H9 (cell line): Measurements from ENCODE around the gene TOGARAM1. TPM values are rescaled to one million over a fixed set of nuclear protein-coding genes. Genes with fewer than 3 reads are reported as not detected.

Experiments used
- DNase-seq: peaks from one replicate; pipeline ENCODE4 v3.0.0-alpha.2; 2017
- H2AFZ ChIP-seq: one replicate; pipeline ENCODE4 v1.6.1; 2013; ENCODE audit warnings: mild to moderate bottlenecking, low read length, control low read depth, moderate library complexity
- H2AK5ac ChIP-seq: 2 replicates; pipeline ENCODE4 v1.6.1; 2013; ENCODE audit warnings: low read length, control low read depth, mixed read lengths; ENCODE audit not compliant: insufficient read length
- H2BK120ac ChIP-seq: one replicate; pipeline ENCODE4 v1.6.1; 2013; ENCODE audit warnings: low read depth, mild to moderate bottlenecking, low read length, control low read depth, inconsistent platforms; ENCODE audit not compliant: poor library complexity, severe bottlenecking
- H2BK12ac ChIP-seq: 2 replicates; pipeline ENCODE4 v1.6.1; 2013; ENCODE audit warnings: low read length, control low read depth, mixed read lengths, low read depth; ENCODE audit not compliant: insufficient read length
- H2BK15ac ChIP-seq: 2 replicates; pipeline ENCODE4 v1.6.1; 2013; ENCODE audit warnings: low read depth, low read length, control low read depth
- H2BK20ac ChIP-seq: one replicate; pipeline ENCODE4 v1.6.1; 2013; ENCODE audit warnings: low read depth, mild to moderate bottlenecking, low read length, control low read depth, inconsistent platforms; ENCODE audit not compliant: poor library complexity, severe bottlenecking
- H2BK5ac ChIP-seq: 2 replicates; pipeline ENCODE4 v1.6.1; 2013; ENCODE audit warnings: low read length, control low read depth, mixed read lengths; ENCODE audit not compliant: insufficient read length
- H3K14ac ChIP-seq: 2 replicates; pipeline ENCODE4 v1.6.1; 2013; ENCODE audit warnings: low read length, control low read depth; ENCODE audit not compliant: insufficient read depth
- H3K18ac ChIP-seq: 2 replicates; pipeline ENCODE4 v1.6.1; 2013; ENCODE audit warnings: low read depth, mild to moderate bottlenecking, mixed read lengths, low read length, control low read depth; ENCODE audit not compliant: insufficient read length
- H3K23ac ChIP-seq: 2 replicates; pipeline ENCODE4 v1.6.1; 2013; ENCODE audit warnings: low read length, control low read depth, mixed read lengths, low read depth; ENCODE audit not compliant: insufficient read length
- H3K23me2 ChIP-seq: 2 replicates; pipeline ENCODE4 v1.6.1; 2013; ENCODE audit warnings: low read depth, mild to moderate bottlenecking, mixed read lengths, low read length, control low read depth; ENCODE audit not compliant: insufficient read length, poor library complexity, severe bottlenecking
- H3K27ac ChIP-seq: 2 replicates; pipeline ENCODE4 v1.5.1; 2013; ENCODE audit warnings: low read length, control low read depth, mixed read lengths, low read depth; ENCODE audit not compliant: insufficient read length
- H3K27me3 ChIP-seq: 2 replicates; pipeline ENCODE4 v1.6.1; 2013; ENCODE audit warnings: low read length, control low read depth, inconsistent platforms; ENCODE audit not compliant: insufficient read depth
- H3K4ac ChIP-seq: 2 replicates; pipeline ENCODE4 v1.6.1; 2013; ENCODE audit warnings: low read depth, mild to moderate bottlenecking, control low read depth, inconsistent platforms, low read length, moderate library complexity
- H3K4me1 ChIP-seq: 2 replicates; pipeline ENCODE4 v1.6.1; 2013; ENCODE audit warnings: low read length, control low read depth, inconsistent platforms; ENCODE audit not compliant: insufficient read depth
- H3K4me2 ChIP-seq: 2 replicates; pipeline ENCODE4 v1.6.1; 2013; ENCODE audit warnings: low read length, control low read depth, mixed read lengths; ENCODE audit not compliant: insufficient read length, insufficient read depth
- H3K56ac ChIP-seq: 2 replicates; pipeline ENCODE4 v1.6.1; 2013; ENCODE audit warnings: low read depth, mild to moderate bottlenecking, mixed read lengths, low read length, control low read depth; ENCODE audit not compliant: insufficient read length
- H3K79me1 ChIP-seq: 2 replicates; pipeline ENCODE4 v1.6.1; 2013; ENCODE audit warnings: low read depth, mild to moderate bottlenecking, moderate library complexity, low read length, control low read depth, inconsistent platforms; ENCODE audit not compliant: insufficient read depth, poor library complexity, severe bottlenecking
- H3K79me2 ChIP-seq: 2 replicates; pipeline ENCODE4 v1.6.1; 2013; ENCODE audit warnings: low read length, control low read depth, inconsistent platforms; ENCODE audit not compliant: insufficient read depth
- H3K9ac ChIP-seq: 2 replicates; pipeline ENCODE4 v1.6.1; 2013; ENCODE audit warnings: low read length, control low read depth, mixed read lengths; ENCODE audit not compliant: insufficient read length; ENCODE audit errors: extremely low read depth
- H3K9me3 ChIP-seq: one replicate; pipeline ENCODE4 v1.6.1; 2013; ENCODE audit warnings: low read depth, low read length, inconsistent platforms; ENCODE audit not compliant: control insufficient read depth
- H3T11ph ChIP-seq: one replicate; pipeline ENCODE4 v1.6.1; 2013; ENCODE audit warnings: mild to moderate bottlenecking, low read length, control low read depth, inconsistent platforms
- H4K20me1 ChIP-seq: one replicate; pipeline ENCODE4 v1.6.1; 2013; ENCODE audit not compliant: control insufficient read depth, insufficient read length, insufficient read depth
- H4K5ac ChIP-seq: 2 replicates; pipeline ENCODE4 v1.6.1; 2013; ENCODE audit warnings: low read depth, mild to moderate bottlenecking, mixed read lengths, low read length, control low read depth; ENCODE audit not compliant: insufficient read length
- H4K8ac ChIP-seq: replicated peaks from 2 replicates; pipeline ENCODE4 v1.6.1; 2013; ENCODE audit warnings: low read length, control low read depth, mixed read lengths, low read depth; ENCODE audit not compliant: insufficient read length
- H4K91ac ChIP-seq: 2 replicates; pipeline ENCODE4 v1.6.1; 2013; ENCODE audit warnings: low read depth, mild to moderate bottlenecking, moderate library complexity, mixed read lengths, low read length, control low read depth; ENCODE audit not compliant: insufficient read length
- H3K27ac Mint-ChIP-seq, 3 experiments: 2 replicates in 2 of 3; 3 replicates in 1 of 3; pipeline ENCODE4 v1.8.0; 2020 to 2021; ENCODE audit warnings: mixed read lengths in 3 of 3, mild to moderate bottlenecking in 1 of 3, moderate library complexity in 1 of 3
- H3K27me3 Mint-ChIP-seq: 2 replicates; pipeline ENCODE4 v1.8.0; 2021; ENCODE audit warnings: low read depth, mild to moderate bottlenecking, moderate library complexity, mixed read lengths
- H3K36me3 Mint-ChIP-seq, 3 experiments: 2 replicates in 2 of 3; 3 replicates in 1 of 3; pipeline ENCODE4 v1.8.0; 2020 to 2021; ENCODE audit warnings: low read depth in 3 of 3, mixed read lengths in 3 of 3; ENCODE audit not compliant: insufficient read depth in 1 of 3
- H3K4me1 Mint-ChIP-seq, 2 experiments: 2 replicates each; pipeline ENCODE4 v1.8.0; 2020; ENCODE audit warnings: mixed read lengths in 2 of 2
- H3K4me3 Mint-ChIP-seq, 2 experiments: 2 replicates in 1 of 2; 3 replicates in 1 of 2; pipeline ENCODE4 v1.8.0; 2020 to 2021; ENCODE audit warnings: mild to moderate bottlenecking in 2 of 2, mixed read lengths in 2 of 2, moderate library complexity in 1 of 2
- H3K9me3 Mint-ChIP-seq, 2 experiments: 2 replicates in 1 of 2; 3 replicates in 1 of 2; pipeline ENCODE4 v1.8.0; 2020; ENCODE audit warnings: mild to moderate bottlenecking in 2 of 2, mixed read lengths in 2 of 2, moderate library complexity in 1 of 2
- WGBS: extraction: QIAGEN DNeasy Blood & Tissue Kit; methylation state at CpG from one replicate; pipeline ENCODE4 v1.1.7; 2013; ENCODE audit warnings: missing lambda C conversion rate, low lambda C conversion rate, mixed read lengths; ENCODE audit not compliant: insufficient read length; ENCODE audit errors: extremely low coverage; 5-methylcytosine and 5-hydroxymethylcytosine counted together
- total RNA-seq: library from RNA; stranded (reverse); gene quantifications from 2 replicates; pipeline ENCODE4 v1.2.1, GENCODE V29; 2021
- TF ChIP-seq, protein P1 (sequence below): fragments of 200-600 bp; sonication (generic); conservative IDR thresholded peaks from 3 replicates; pipeline ENCODE4 v1.8.0; 2021; ENCODE audit warnings: antibody characterized with exemption, mild to moderate bottlenecking

TOGARAM1 gene
- total RNA-seq, 1 experiment from 2014 or later = 11.4 TPM

GRCh38 chr14:45095143-45095542 is 133.2 kb downstream of the TOGARAM1 start:
- H3K56ac ChIP-seq = no peak overlapping the region
- TF ChIP-seq, protein P1, sequence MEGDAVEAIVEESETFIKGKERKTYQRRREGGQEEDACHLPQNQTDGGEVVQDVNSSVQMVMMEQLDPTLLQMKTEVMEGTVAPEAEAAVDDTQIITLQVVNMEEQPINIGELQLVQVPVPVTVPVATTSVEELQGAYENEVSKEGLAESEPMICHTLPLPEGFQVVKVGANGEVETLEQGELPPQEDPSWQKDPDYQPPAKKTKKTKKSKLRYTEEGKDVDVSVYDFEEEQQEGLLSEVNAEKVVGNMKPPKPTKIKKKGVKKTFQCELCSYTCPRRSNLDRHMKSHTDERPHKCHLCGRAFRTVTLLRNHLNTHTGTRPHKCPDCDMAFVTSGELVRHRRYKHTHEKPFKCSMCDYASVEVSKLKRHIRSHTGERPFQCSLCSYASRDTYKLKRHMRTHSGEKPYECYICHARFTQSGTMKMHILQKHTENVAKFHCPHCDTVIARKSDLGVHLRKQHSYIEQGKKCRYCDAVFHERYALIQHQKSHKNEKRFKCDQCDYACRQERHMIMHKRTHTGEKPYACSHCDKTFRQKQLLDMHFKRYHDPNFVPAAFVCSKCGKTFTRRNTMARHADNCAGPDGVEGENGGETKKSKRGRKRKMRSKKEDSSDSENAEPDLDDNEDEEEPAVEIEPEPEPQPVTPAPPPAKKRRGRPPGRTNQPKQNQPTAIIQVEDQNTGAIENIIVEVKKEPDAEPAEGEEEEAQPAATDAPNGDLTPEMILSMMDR = no peak
- peaks cover 28 to 54% (median 52%) of the 10 kb centered on the region in 3 experiments for H3K36me3 Mint-ChIP-seq
- no peaks in the 10 kb centered on the region for H4K20me1 ChIP-seq
- H3K27me3 ChIP-seq = no peaks in the 10 kb centered on the region
- no peaks in the 10 kb centered on the region for H3K79me1 ChIP-seq
- no peak overlapping the region for H2BK12ac ChIP-seq
- no peak overlapping the region for H3K14ac ChIP-seq
- H3K4me3 Mint-ChIP-seq = no peak overlapping the region
- H2BK20ac ChIP-seq = no peak overlapping the region
- H3K9me3 ChIP-seq = no peaks in the 10 kb centered on the region
- no peak overlapping the region for H3T11ph ChIP-seq
- H3K27ac Mint-ChIP-seq = no peak overlapping the region
- no peak overlapping the region for H2BK5ac ChIP-seq
- H4K91ac ChIP-seq = no peak overlapping the region
- H3K27me3 Mint-ChIP-seq = no peaks in the 10 kb centered on the region
- no CpG with 5 or more reads among the region's 4 CpGs for WGBS
- no peak for DNase-seq
- no peak overlapping the region for H2AK5ac ChIP-seq
- H2BK120ac ChIP-seq = no peak overlapping the region
- no peak overlapping the region for H3K18ac ChIP-seq
- peaks cover 12% of the 10 kb centered on the region; the same call in 1 of the 2 replicates for H3K79me2 ChIP-seq
- no peak overlapping the region for H2BK15ac ChIP-seq
- no peaks in the 10 kb centered on the region for H3K4me1 ChIP-seq
- no peaks in the 10 kb centered on the region for H3K9me3 Mint-ChIP-seq
- no peak overlapping the region for H2AFZ ChIP-seq
- H3K4me2 ChIP-seq = no peak overlapping the region
- no peak overlapping the region for H3K23ac ChIP-seq
- H3K4ac ChIP-seq = no peak overlapping the region
- peaks cover 0 to 3% of the 10 kb centered on the region in 2 experiments; a peak in 1 of 4 replicates for H3K4me1 Mint-ChIP-seq
- no peak overlapping the region for H4K5ac ChIP-seq
- no peak overlapping the region for H4K8ac ChIP-seq
- H3K9ac ChIP-seq = no peak overlapping the region
- no peaks in the 10 kb centered on the region for H3K23me2 ChIP-seq
- no peak overlapping the region for H3K27ac ChIP-seq
